ENCODE results near the gene ATP8B3. TPM values are rescaled to one million over a fixed set of nuclear protein-coding genes. Genes with fewer than 3 reads are reported as not detected.
"Not testable (repeated sequence)": the region's sequence is repeated elsewhere in the genome, so short reads cannot be mapped to it uniquely, and the experiment has no call there.

ATP8B3 gene
- total RNA-seq, 2 donors from 2014 or later, result 2.3 to 3.4 TPM

DNA sequence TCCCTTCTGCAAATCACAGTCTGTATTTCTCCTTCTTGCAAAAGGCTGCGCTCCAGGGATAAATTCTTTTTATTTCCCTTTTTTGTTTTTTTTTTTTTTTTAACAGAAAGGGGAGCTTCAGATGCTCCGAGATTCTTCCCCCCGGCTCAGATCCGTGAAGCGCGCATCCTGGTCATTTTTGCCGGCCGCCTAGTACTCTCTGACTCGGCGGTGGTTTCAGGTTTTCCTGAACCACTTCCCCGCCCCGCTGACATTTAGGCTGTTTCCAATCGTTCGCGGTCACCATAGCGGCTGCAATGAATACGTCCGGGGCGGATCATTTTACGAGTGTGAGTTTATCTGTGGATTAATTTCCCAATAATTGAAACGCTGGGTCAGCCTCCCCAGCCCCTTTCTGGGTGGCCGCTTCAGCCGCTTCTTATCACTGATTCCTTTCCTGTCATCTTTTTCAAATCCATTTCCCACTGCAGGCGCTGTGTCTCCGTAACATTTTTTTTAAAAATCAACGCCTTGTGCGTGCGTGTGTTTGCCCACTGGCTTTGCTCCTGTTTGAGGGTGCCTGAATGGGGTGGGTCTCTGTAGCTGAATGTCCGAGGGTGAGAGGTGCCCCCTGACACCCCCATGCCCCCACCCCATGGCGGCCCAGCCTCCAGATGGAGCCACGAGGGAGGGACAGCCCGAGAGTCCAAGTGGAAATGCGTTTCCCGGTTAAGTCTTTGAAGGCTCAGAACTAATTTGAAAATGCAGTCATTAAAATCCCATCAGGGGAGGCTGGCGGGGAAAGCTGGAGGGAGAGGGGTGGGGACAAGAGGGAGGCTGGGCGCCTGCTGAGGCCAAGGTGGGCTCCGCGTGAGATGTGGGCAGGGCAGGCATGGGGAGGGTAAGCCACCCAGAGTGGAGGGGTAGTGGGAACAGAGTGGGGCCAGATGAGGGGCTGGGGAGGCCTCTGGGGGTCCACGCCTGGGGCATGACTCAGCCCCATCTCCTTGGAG lies 48.1 kb downstream of the ATP8B3 start:
- no peak for DNase-seq
- H3K27ac ChIP-seq (ENCODE audit: low read depth, low read length), result no peak overlapping the region
- Mint-ChIP-seq H3K27ac (no peak overlapping the region), H3K27me3 (ENCODE audit: insufficient read depth) (peaks cover 97% of the 10 kb centered on the region), H3K4me1 (no peaks in the 10 kb centered on the region), H3K9me3 (no peaks in the 10 kb centered on the region), H3K36me3 (ENCODE audit: low read depth) (no peaks in the 10 kb centered on the region), H3K4me3 (no peak overlapping the region)
- no peak overlapping the region for H3K4me3 ChIP-seq (ENCODE audit: low read length)
- TF ChIP-seq, protein P1, sequence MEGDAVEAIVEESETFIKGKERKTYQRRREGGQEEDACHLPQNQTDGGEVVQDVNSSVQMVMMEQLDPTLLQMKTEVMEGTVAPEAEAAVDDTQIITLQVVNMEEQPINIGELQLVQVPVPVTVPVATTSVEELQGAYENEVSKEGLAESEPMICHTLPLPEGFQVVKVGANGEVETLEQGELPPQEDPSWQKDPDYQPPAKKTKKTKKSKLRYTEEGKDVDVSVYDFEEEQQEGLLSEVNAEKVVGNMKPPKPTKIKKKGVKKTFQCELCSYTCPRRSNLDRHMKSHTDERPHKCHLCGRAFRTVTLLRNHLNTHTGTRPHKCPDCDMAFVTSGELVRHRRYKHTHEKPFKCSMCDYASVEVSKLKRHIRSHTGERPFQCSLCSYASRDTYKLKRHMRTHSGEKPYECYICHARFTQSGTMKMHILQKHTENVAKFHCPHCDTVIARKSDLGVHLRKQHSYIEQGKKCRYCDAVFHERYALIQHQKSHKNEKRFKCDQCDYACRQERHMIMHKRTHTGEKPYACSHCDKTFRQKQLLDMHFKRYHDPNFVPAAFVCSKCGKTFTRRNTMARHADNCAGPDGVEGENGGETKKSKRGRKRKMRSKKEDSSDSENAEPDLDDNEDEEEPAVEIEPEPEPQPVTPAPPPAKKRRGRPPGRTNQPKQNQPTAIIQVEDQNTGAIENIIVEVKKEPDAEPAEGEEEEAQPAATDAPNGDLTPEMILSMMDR (conservative IDR thresholded peaks at IDR 0.05), result no peak
- H3K4me1 ChIP-seq (ENCODE audit: control insufficient read depth, insufficient read depth, low read length), result no peaks in the 10 kb centered on the region
- H3K9me3 ChIP-seq (ENCODE audit: control insufficient read depth, low read length), result no peaks in the 10 kb centered on the region
- no peaks in the 10 kb centered on the region for H3K36me3 ChIP-seq (ENCODE audit: control insufficient read depth, insufficient read depth, low read length)
- peaks cover 100% of the 10 kb centered on the region for H3K27me3 ChIP-seq (ENCODE audit: control insufficient read depth, insufficient read depth, low read length, poor library complexity, severe bottlenecking)
- 15 to 20% methylated on average over 24 to 39 of the region's 39 CpGs for WGBS, 2 experiments (ENCODE audit: insufficient coverage in 1 of 2, insufficient read length in 1 of 2)
- no peak overlapping the region for H3K9ac ChIP-seq (ENCODE audit: extremely low read depth, low read length, poor library complexity, severe bottlenecking)

DNA sequence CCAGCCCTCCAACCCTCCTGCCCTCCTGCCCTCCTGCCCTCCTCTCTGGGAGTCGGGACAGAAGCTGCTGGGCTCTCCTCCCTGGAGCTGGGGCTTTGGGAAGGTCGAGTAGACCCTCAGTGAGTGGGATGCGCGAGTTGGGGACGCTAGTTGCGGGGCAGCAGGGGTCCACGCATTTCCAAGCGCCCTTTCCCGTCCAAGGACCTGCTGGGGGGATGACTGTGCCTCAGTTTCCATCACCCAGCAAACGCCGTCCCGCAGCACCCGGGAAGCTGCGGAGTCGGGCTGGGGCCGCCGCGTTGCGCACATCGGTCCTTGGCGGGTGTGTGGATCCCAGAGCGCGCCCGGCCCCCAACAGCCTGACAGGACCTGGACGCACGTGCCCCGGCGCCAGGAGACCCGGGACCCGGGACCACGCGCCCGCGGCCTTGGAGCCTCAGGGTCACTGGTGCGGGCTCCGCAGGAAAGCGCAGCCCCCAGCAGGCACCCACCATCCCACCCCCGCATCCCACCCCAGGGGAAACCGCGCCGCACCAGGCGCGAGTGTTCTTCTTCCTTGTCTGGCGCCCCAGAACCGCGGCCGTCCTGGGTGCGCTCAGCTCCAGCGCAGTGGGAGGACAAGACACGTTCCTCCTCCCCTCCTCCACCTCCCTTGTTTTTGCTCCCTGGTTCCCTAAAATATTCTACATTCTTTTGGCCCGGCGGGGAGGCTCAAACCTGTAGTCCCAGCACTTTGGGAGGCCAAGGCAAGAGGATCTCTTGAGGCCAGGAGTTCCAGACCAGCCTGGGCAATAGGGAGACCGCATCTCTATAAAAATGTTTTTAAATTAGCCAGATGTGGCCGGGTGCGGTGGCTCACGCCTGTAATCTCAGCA lies 49.6 kb downstream of the ATP8B3 start:
- TF ChIP-seq, protein P1 (conservative IDR thresholded peaks at IDR 0.05), result no peak
- peak; percentile 55 for DNase-seq
- Mint-ChIP-seq H3K36me3 (ENCODE audit: low read depth) (no peaks in the 10 kb centered on the region), H3K9me3 (no peaks in the 10 kb centered on the region), H3K27me3 (ENCODE audit: insufficient read depth) (peaks cover 100% of the 10 kb centered on the region), H3K4me1 (no peaks in the 10 kb centered on the region), H3K4me3 (no peak overlapping the region), H3K27ac (no peak overlapping the region)
- Histone ChIP-seq H3K9ac (ENCODE audit: extremely low read depth, low read length, poor library complexity, severe bottlenecking) (no peak overlapping the region), H3K4me3 (ENCODE audit: low read length) (no peak overlapping the region), H3K27me3 (ENCODE audit: control insufficient read depth, insufficient read depth, low read length, poor library complexity, severe bottlenecking) (peaks cover 100% of the 10 kb centered on the region), H3K9me3 (ENCODE audit: control insufficient read depth, low read length) (no peaks in the 10 kb centered on the region), H3K4me1 (ENCODE audit: control insufficient read depth, insufficient read depth, low read length) (no peaks in the 10 kb centered on the region), H3K27ac (ENCODE audit: low read depth, low read length) (no peak overlapping the region), H3K36me3 (ENCODE audit: control insufficient read depth, insufficient read depth, low read length) (no peaks in the 10 kb centered on the region)
- 12 to 13% methylated on average over 38 to 55 of the region's 56 CpGs for WGBS, 2 experiments (ENCODE audit: insufficient coverage in 1 of 2, insufficient read length in 1 of 2)

GRCh38 chr19:1761528-1762242 lies 50.4 kb downstream of the ATP8B3 start:
- Histone ChIP-seq H3K36me3 (ENCODE audit: control insufficient read depth, insufficient read depth, low read length) (no peaks in the 10 kb centered on the region), H3K4me3 (ENCODE audit: low read length) (no peak overlapping the region), H3K27ac (ENCODE audit: low read depth, low read length) (no peak overlapping the region), H3K9ac (ENCODE audit: extremely low read depth, low read length, poor library complexity, severe bottlenecking) (no peak overlapping the region), H3K4me1 (ENCODE audit: control insufficient read depth, insufficient read depth, low read length) (no peaks in the 10 kb centered on the region), H3K27me3 (ENCODE audit: control insufficient read depth, insufficient read depth, low read length, poor library complexity, severe bottlenecking) (peaks cover 100% of the 10 kb centered on the region), H3K9me3 (ENCODE audit: control insufficient read depth, low read length) (no peaks in the 10 kb centered on the region)
- peaks cover 100% of the 10 kb centered on the region for H3K27me3 Mint-ChIP-seq (ENCODE audit: insufficient read depth)
- no peak overlapping the region for H3K4me3 Mint-ChIP-seq
- H3K4me1 Mint-ChIP-seq, result peaks cover 1% of the 10 kb centered on the region
- no peak overlapping the region for H3K27ac Mint-ChIP-seq
- DNase-seq, result peak; percentile 53
- TF ChIP-seq, protein P1 (conservative IDR thresholded peaks at IDR 0.05), result no peak
- no peaks in the 10 kb centered on the region for H3K9me3 Mint-ChIP-seq
- WGBS, 2 experiments (ENCODE audit: insufficient coverage in 1 of 2, insufficient read length in 1 of 2), result 16 to 20% methylated on average over 19 to 30 of the region's 30 CpGs
- no peaks in the 10 kb centered on the region for H3K36me3 Mint-ChIP-seq (ENCODE audit: low read depth)

DNA sequence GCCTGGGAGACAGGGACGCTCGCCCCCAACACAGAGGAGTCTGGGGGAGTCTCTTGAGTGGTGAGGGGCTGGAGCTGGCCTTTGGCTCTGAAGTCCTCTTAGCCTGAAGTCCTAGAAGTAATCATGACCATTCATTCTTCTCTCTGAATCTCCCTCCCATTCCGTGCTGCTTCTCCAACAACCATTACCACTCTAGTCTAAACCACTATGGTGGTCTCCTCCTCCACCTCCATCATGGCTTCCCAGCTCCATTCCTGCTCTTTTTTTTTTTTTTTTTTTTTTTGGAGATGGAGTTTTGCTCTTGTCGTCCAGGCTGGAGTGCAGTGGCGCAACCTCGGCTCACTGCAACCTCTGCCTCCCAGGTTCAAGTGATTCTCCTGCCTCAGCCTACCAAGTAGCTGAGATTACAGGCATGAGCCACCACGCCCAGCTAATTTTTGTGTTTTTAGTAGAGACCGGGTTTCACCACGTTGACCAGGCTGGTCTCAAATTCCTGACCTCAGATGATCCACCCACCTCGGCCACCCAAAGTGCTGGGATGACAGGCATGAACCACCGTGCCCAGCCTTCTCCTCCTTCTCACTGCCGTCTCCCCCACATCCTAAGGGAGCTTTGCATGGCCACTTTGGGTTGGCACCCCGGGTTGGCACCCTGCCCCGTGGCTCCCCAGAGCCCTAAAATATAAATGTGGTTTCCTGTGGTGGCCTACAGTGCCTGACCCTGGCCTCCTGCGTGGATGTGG lies 51.1 kb downstream of the ATP8B3 start:
- H3K4me1 Mint-ChIP-seq; H3K27ac Mint-ChIP-seq; DNase-seq; H3K9me3 Mint-ChIP-seq; H3K36me3 Mint-ChIP-seq (ENCODE audit: low read depth); H3K36me3 ChIP-seq (ENCODE audit: control insufficient read depth, insufficient read depth, low read length); H3K4me3 Mint-ChIP-seq; H3K4me1 ChIP-seq (ENCODE audit: control insufficient read depth, insufficient read depth, low read length); H3K9me3 ChIP-seq (ENCODE audit: control insufficient read depth, low read length); H3K9ac ChIP-seq (ENCODE audit: extremely low read depth, low read length, poor library complexity, severe bottlenecking); H3K4me3 ChIP-seq (ENCODE audit: low read length); H3K27ac ChIP-seq (ENCODE audit: low read depth, low read length): not testable (repeated sequence)
- H3K27me3 Mint-ChIP-seq (ENCODE audit: insufficient read depth), result peaks cover 100% of the 10 kb centered on the region
- 35% methylated on average over 6 to 15 of the region's 15 CpGs for WGBS, 2 experiments (ENCODE audit: insufficient coverage in 1 of 2, insufficient read length in 1 of 2)
- H3K27me3 ChIP-seq (ENCODE audit: control insufficient read depth, insufficient read depth, low read length, poor library complexity, severe bottlenecking), result peaks cover 100% of the 10 kb centered on the region

Measured in endodermal cell (in vitro differentiated cells).